SK-N-SH (cell line): ENCODE data around the gene ME3. TPM values are rescaled to one million over a fixed set of nuclear protein-coding genes. Genes with fewer than 3 reads are reported as not detected.

Source experiments
- CTCF ChIA-PET: fragments of 300-600, 350-600 bp; formaldehyde crosslinking; extraction: SDS; loops from one replicate; lab custom pipeline; 2021; lab: Yijun Ruan, JAX
- POLR2A ChIA-PET: fragments of 350-600 bp; sonication (Branson Sonifier 250); formaldehyde crosslinking; extraction: SDS; loops from one replicate; lab custom pipeline; 2020; ENCODE audit warnings: antibody characterized with exemption, inconsistent platforms; lab: Yijun Ruan, JAX
- DNase-seq: peaks from one replicate; pipeline ENCODE4 v3.0.0; 2012
- H2AFZ ChIP-seq: fragments of 200-600 bp; sonication (generic); 2 replicates; pipeline ENCODE4 v1.8.1; 2016; ENCODE audit warnings: antibody characterized with exemption, mild to moderate bottlenecking, low read depth
- H3F3A ChIP-seq: fragments of 200-600 bp; sonication (generic); replicated peaks from 2 replicates; pipeline ENCODE3; 2016; ENCODE audit warnings: antibody characterized with exemption, mild to moderate bottlenecking; ENCODE audit not compliant: insufficient read depth
- H3K27ac ChIP-seq, 2 experiments: fragments of 200-500 bp in 1 of 2; fragments of 200-600 bp in 1 of 2; sonication (Bioruptor generic) in 1 of 2; sonication (generic), shearing (Covaris generic) in 1 of 2; 2 replicates each; pipeline versions ENCODE4 v1.5.1 to v1.6.1; 2014 to 2016; ENCODE audit warnings: low read depth in 2 of 2, inconsistent platforms in 1 of 2, low read length in 1 of 2, mild to moderate bottlenecking in 1 of 2, mixed read lengths in 1 of 2
- H3K27me3 ChIP-seq: fragments of 200-600 bp; sonication (generic), shearing (Covaris generic); 2 replicates; pipeline ENCODE4 v1.6.1; 2016; ENCODE audit warnings: mixed run types; ENCODE audit not compliant: insufficient read depth
- H3K36me3 ChIP-seq, 2 experiments: fragments of 200-500 bp in 1 of 2; fragments of 200-600 bp in 1 of 2; sonication (Bioruptor generic) in 1 of 2; sonication (generic) in 1 of 2; replicated peaks in 1 of 2; 2 replicates each; pipeline versions ENCODE3 to v1.5.1; 2014 to 2016; ENCODE audit warnings: low read length in 1 of 2, mild to moderate bottlenecking in 1 of 2; ENCODE audit not compliant: insufficient read depth in 2 of 2, control insufficient read depth in 1 of 2
- H3K4me1 ChIP-seq, 2 experiments: fragments of 200-500 bp in 1 of 2; fragments of 200-600 bp in 1 of 2; sonication (Bioruptor generic) in 1 of 2; sonication (generic), shearing (Covaris generic) in 1 of 2; 2 replicates each; pipeline versions ENCODE4 v1.5.1 to v1.6.1; 2014 to 2016; ENCODE audit warnings: low read depth in 1 of 2, low read length in 1 of 2, mixed run types in 1 of 2; ENCODE audit not compliant: insufficient read depth in 2 of 2, control insufficient read depth in 1 of 2
- H3K4me2 ChIP-seq: fragments of 200-600 bp; sonication (generic), shearing (Covaris generic); 2 replicates; pipeline ENCODE4 v1.6.1; 2017; ENCODE audit warnings: mixed run types
- H3K4me3 ChIP-seq, 2 experiments: fragments of 200-500 bp in 1 of 2; fragments of 200-600 bp in 1 of 2; sonication (Bioruptor generic) in 1 of 2; sonication (generic), shearing (Covaris generic) in 1 of 2; 2 replicates each; pipeline versions ENCODE4 v1.5.1 to v1.8.1; 2014 to 2016; ENCODE audit warnings: low read depth in 2 of 2, inconsistent platforms in 1 of 2, low read length in 1 of 2, mild to moderate bottlenecking in 1 of 2, mixed read lengths in 1 of 2, moderate library complexity in 1 of 2
- H3K79me2 ChIP-seq: fragments of 200-600 bp; sonication (generic); 2 replicates; pipeline ENCODE4 v1.8.1; 2017; ENCODE audit warnings: mild to moderate bottlenecking; ENCODE audit not compliant: insufficient read depth
- H3K9ac ChIP-seq: fragments of 200-600 bp; sonication (generic); 2 replicates; pipeline ENCODE4 v1.6.1; 2017; ENCODE audit warnings: mixed run types
- H3K9me2 ChIP-seq: fragments of 200-600 bp; sonication (generic); 2 replicates; pipeline ENCODE4 v1.6.1; 2017; ENCODE audit warnings: mixed run types
- H3K9me3 ChIP-seq: fragments of 200-600 bp; sonication (generic); 2 replicates; pipeline ENCODE4 v1.6.1; 2017; ENCODE audit warnings: mixed run types, mild to moderate bottlenecking, moderate library complexity
- H4K20me1 ChIP-seq: fragments of 200-600 bp; sonication (generic); 2 replicates; pipeline ENCODE4 v1.6.1; 2017; ENCODE audit warnings: mild to moderate bottlenecking, mixed run types; ENCODE audit not compliant: insufficient read depth
- CTCF ChIP-seq: fragments of 200-600 bp; sonication (generic); IDR thresholded peaks from 2 replicates; pipeline ENCODE4 v1.6.1; 2017; ENCODE audit warnings: antibody characterized with exemption, mild to moderate bottlenecking, moderate library complexity
- EP300 ChIP-seq, 2 experiments: IDR thresholded peaks; 2 replicates each; pipeline versions ENCODE4 v1.4.0 to v1.6.1; 2012; ENCODE audit warnings: borderline replicate concordance in 1 of 2, low read depth in 1 of 2, low read length in 1 of 2
- FOXJ3 ChIP-seq: sonication (generic); formaldehyde crosslinking; IDR thresholded peaks from 2 replicates; pipeline ENCODE4 v1.5.1; 2020; ENCODE audit warnings: mild to moderate bottlenecking, missing genetic modification reagents
- FOXM1 ChIP-seq: IDR thresholded peaks from 2 replicates; pipeline ENCODE4 v1.4.0; 2012; ENCODE audit warnings: low read depth, mild to moderate bottlenecking
- JUND ChIP-seq: IDR thresholded peaks from 2 replicates; pipeline ENCODE4 v1.4.0; 2012
- MAX ChIP-seq: IDR thresholded peaks from 2 replicates; pipeline ENCODE4 v1.4.0; 2012; ENCODE audit warnings: low read depth
- MEF2A ChIP-seq: IDR thresholded peaks from 2 replicates; pipeline ENCODE4 v1.4.0; 2012; ENCODE audit warnings: low read depth, borderline replicate concordance
- MXI1 ChIP-seq: IDR thresholded peaks from 2 replicates; pipeline ENCODE4 v1.6.1; 2012; ENCODE audit warnings: mild to moderate bottlenecking, low read depth, low read length, improper control_type of control experiment
- NFIC ChIP-seq: IDR thresholded peaks from 2 replicates; pipeline ENCODE4 v1.4.0; 2012; ENCODE audit warnings: borderline replicate concordance
- POLR2AphosphoS5 ChIP-seq: IDR thresholded peaks from 2 replicates; pipeline ENCODE4 v1.6.1; 2012; ENCODE audit warnings: low read depth, low read length
- RXRA ChIP-seq: IDR thresholded peaks from 2 replicates; pipeline ENCODE4 v1.4.0; 2012; ENCODE audit warnings: low read depth, mild to moderate bottlenecking, borderline replicate concordance
- SMC3 ChIP-seq: IDR thresholded peaks from 2 replicates; pipeline ENCODE4 v1.6.1; 2012; ENCODE audit warnings: low read depth, low read length, improper control_type of control experiment
- TAF1 ChIP-seq: IDR thresholded peaks from 2 replicates; pipeline ENCODE4 v1.6.1; 2012; ENCODE audit warnings: low read depth, mild to moderate bottlenecking, low read length, moderate library complexity, borderline replicate concordance
- TCF12 ChIP-seq: IDR thresholded peaks from 2 replicates; pipeline ENCODE4 v1.4.0; 2012
- USF2 ChIP-seq: fragments of 150-350 bp; IDR thresholded peaks from 2 replicates; pipeline ENCODE4 v1.6.1; 2017; ENCODE audit warnings: antibody characterized with exemption, low read length, low read depth, borderline replicate concordance
- ZBTB33 ChIP-seq: IDR thresholded peaks from 2 replicates; pipeline ENCODE4 v1.4.0; 2012; ENCODE audit warnings: low read depth, borderline replicate concordance
- WGBS: methylation state at CpG from one replicate; pipeline ENCODE4 v1.1.6; 2017; ENCODE audit warnings: low lambda C conversion rate; 5-methylcytosine and 5-hydroxymethylcytosine counted together
- polyA plus RNA-seq, 3 experiments: library from polyadenylated mRNA; depleted of rRNA; stranded (reverse); fragments of >200 nt; gene quantifications; 2 replicates each; pipeline ENCODE4 v1.2.3, GENCODE V29; 2012
- TF ChIP-seq, protein P1 (sequence below): IDR thresholded peaks from 2 replicates; pipeline ENCODE4 v1.6.1; 2012; ENCODE audit warnings: mild to moderate bottlenecking, low read depth, low read length, moderate library complexity
- TF ChIP-seq, protein P2 (sequence below): IDR thresholded peaks from 2 replicates; pipeline ENCODE4 v1.4.0; 2012; ENCODE audit warnings: low read depth, borderline replicate concordance
- TF ChIP-seq, protein P3 (sequence below): IDR thresholded peaks from 2 replicates; pipeline ENCODE4; 2012

ME3 gene
- polyA plus RNA-seq, 1 of the 3 experiments (the other 2 are of a cell fraction): 22.0 TPM

DNA sequence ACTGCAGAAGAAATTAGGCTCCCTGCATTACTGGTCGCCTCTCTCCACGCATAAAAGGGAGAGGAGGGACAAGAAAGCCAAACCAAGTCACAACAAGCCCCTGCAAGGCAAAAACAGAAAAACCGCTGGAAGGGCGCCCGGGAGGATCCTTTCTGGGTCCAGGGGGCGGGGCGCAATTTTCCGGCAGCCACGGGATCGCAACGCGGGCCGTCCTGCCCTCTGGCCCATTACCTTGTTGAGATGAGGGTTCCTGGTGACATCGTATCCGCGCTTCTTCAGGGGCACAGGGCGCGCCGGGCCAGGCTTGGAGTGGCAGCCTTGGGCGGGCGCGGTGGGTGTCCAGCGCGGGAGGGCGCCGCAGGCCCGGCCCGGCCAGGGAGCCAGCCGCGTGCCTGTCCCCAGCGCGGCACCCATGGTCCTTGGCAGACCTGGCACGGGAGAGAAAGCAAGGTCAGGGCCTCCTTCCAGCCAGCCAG lies 847 bp downstream of the ME3 start (continued):
- TF ChIP-seq, protein P1, sequence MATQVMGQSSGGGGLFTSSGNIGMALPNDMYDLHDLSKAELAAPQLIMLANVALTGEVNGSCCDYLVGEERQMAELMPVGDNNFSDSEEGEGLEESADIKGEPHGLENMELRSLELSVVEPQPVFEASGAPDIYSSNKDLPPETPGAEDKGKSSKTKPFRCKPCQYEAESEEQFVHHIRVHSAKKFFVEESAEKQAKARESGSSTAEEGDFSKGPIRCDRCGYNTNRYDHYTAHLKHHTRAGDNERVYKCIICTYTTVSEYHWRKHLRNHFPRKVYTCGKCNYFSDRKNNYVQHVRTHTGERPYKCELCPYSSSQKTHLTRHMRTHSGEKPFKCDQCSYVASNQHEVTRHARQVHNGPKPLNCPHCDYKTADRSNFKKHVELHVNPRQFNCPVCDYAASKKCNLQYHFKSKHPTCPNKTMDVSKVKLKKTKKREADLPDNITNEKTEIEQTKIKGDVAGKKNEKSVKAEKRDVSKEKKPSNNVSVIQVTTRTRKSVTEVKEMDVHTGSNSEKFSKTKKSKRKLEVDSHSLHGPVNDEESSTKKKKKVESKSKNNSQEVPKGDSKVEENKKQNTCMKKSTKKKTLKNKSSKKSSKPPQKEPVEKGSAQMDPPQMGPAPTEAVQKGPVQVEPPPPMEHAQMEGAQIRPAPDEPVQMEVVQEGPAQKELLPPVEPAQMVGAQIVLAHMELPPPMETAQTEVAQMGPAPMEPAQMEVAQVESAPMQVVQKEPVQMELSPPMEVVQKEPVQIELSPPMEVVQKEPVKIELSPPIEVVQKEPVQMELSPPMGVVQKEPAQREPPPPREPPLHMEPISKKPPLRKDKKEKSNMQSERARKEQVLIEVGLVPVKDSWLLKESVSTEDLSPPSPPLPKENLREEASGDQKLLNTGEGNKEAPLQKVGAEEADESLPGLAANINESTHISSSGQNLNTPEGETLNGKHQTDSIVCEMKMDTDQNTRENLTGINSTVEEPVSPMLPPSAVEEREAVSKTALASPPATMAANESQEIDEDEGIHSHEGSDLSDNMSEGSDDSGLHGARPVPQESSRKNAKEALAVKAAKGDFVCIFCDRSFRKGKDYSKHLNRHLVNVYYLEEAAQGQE: no peak
- TF ChIP-seq, protein P2, sequence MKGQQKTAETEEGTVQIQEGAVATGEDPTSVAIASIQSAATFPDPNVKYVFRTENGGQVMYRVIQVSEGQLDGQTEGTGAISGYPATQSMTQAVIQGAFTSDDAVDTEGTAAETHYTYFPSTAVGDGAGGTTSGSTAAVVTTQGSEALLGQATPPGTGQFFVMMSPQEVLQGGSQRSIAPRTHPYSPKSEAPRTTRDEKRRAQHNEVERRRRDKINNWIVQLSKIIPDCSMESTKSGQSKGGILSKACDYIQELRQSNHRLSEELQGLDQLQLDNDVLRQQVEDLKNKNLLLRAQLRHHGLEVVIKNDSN: no peak
- peak; percentile 53; the same call in 1 of the 2 replicates for TF ChIP-seq TAF1
- no peak for TF ChIP-seq FOXJ3
- no peak for TF ChIP-seq USF2
- TF ChIP-seq MXI1: no peak

GRCh38 chr11:86670911-86671310 lies 1.5 kb downstream of the ME3 start:
- peaks cover 4% of the 10 kb centered on the region; the same call in 1 of the 2 replicates for H3K79me2 ChIP-seq
- POLR2A ChIA-PET: no interaction called here

More at GRCh38 chr11:86670911-86671310, 1.5 kb downstream of the ME3 start:
- H3K9me3 ChIP-seq: no peaks in the 10 kb centered on the region
- H3K27ac ChIP-seq: peak overlapping the region; percentile 43 to 46; a peak in 3 of 4 replicates
- no peaks in the 10 kb centered on the region for H4K20me1 ChIP-seq
- peak overlapping the region; percentile 52 to 64; a peak in 3 of 4 replicates for H3K4me3 ChIP-seq
- peak overlapping the region; percentile 77; the same call in 1 of the 2 replicates for H3K9ac ChIP-seq
- TF ChIP-seq POLR2AphosphoS5 (no peak), USF2 (no peak), SMC3 (no peak), MAX (no peak), EP300 (IDR thresholded peaks at IDR 0.05; ENCODE audit: borderline replicate concordance in 1 of 2, low read depth in 1 of 2, low read length in 1 of 2) (no peak), ZBTB33 (no peak), RXRA (no peak), FOXJ3 (no peak), JUND (no peak), TCF12 (no peak), CTCF (no peak), MEF2A (no peak), NFIC (no peak), FOXM1 (no peak)
- TF ChIP-seq, protein P3, sequence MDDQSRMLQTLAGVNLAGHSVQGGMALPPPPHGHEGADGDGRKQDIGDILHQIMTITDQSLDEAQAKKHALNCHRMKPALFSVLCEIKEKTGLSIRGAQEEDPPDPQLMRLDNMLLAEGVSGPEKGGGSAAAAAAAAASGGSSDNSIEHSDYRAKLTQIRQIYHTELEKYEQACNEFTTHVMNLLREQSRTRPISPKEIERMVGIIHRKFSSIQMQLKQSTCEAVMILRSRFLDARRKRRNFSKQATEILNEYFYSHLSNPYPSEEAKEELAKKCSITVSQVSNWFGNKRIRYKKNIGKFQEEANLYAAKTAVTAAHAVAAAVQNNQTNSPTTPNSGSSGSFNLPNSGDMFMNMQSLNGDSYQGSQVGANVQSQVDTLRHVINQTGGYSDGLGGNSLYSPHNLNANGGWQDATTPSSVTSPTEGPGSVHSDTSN: no peak
- CTCF ChIA-PET: interaction anchor here (1.3 kb wide), 1 partner anchor 11 kb away, joined by 6 read pairs; no protein-coding TSS in a partner anchor
- H3K4me2 ChIP-seq: peak overlapping the region; percentile 88
- DNase-seq: no peak
- no peaks in the 10 kb centered on the region for H3K9me2 ChIP-seq
- H3F3A ChIP-seq: no peaks in the 10 kb centered on the region
- H3K27me3 ChIP-seq: no peaks in the 10 kb centered on the region
- peak overlapping the region; percentile 84 for H2AFZ ChIP-seq
- peaks cover 8 to 11% of the 10 kb centered on the region in 2 experiments; a peak in 3 of 4 replicates for H3K4me1 ChIP-seq
- no peaks in the 10 kb centered on the region for H3K36me3 ChIP-seq
- WGBS: 60% methylated on average over 3 of the region's 3 CpGs
